Measurements from ENCODE around the gene SPRY2.

Gene SPRY2

GRCh38 chr13:80374444-80374843, 33.5 kb upstream of the SPRY2 start:
- Histone ChIP-seq H3K36me3 (ENCODE audit: control insufficient read depth, insufficient read depth, low read length) (no peaks in the 10 kb centered on the region), H3K4me1 (ENCODE audit: control insufficient read depth, insufficient read depth, low read length, poor library complexity, severe bottlenecking) (no peaks in the 10 kb centered on the region), H3K9me3 (ENCODE audit: control insufficient read depth, low read length) (no peaks in the 10 kb centered on the region), H3K27ac (ENCODE audit: low read depth, low read length, severe bottlenecking) (no peak overlapping the region), H3K4me3 (ENCODE audit: extremely low read depth, insufficient read depth, low read length, poor library complexity, severe bottlenecking) (no peak overlapping the region)
- WGBS, 2 experiments (ENCODE audit: insufficient coverage in 2 of 2), result 91 to 97% methylated on average over 5 of the region's 5 CpGs

GRCh38 chr13:80371840-80372509, 31.0 kb upstream of the SPRY2 start:
- WGBS, 2 experiments (ENCODE audit: insufficient coverage in 2 of 2), result 91 to 97% methylated on average over 6 of the region's 6 CpGs
- Histone ChIP-seq H3K36me3 (ENCODE audit: control insufficient read depth, insufficient read depth, low read length) (no peaks in the 10 kb centered on the region), H3K27ac (ENCODE audit: low read depth, low read length, severe bottlenecking) (no peak overlapping the region), H3K4me1 (ENCODE audit: control insufficient read depth, insufficient read depth, low read length, poor library complexity, severe bottlenecking) (no peaks in the 10 kb centered on the region), H3K9me3 (ENCODE audit: control insufficient read depth, low read length) (no peaks in the 10 kb centered on the region), H3K4me3 (ENCODE audit: extremely low read depth, insufficient read depth, low read length, poor library complexity, severe bottlenecking) (no peak overlapping the region)

GRCh38 chr13:80367473-80367872, 26.5 kb upstream of the SPRY2 start:
- Histone ChIP-seq H3K36me3 (ENCODE audit: control insufficient read depth, insufficient read depth, low read length) (no peaks in the 10 kb centered on the region), H3K4me1 (ENCODE audit: control insufficient read depth, insufficient read depth, low read length, poor library complexity, severe bottlenecking) (peaks cover 4% of the 10 kb centered on the region)

GRCh38 chr13:80363890-80364503, 23.1 kb upstream of the SPRY2 start:
- H3K27ac ChIP-seq (ENCODE audit: low read depth, low read length, severe bottlenecking), result no peak overlapping the region

More at GRCh38 chr13:80367473-80367872, 26.5 kb upstream of the SPRY2 start:
- no peak overlapping the region for H3K27ac ChIP-seq (ENCODE audit: low read depth, low read length, severe bottlenecking)
- no peak overlapping the region for H3K4me3 ChIP-seq (ENCODE audit: extremely low read depth, insufficient read depth, low read length, poor library complexity, severe bottlenecking)
- H3K9me3 ChIP-seq (ENCODE audit: control insufficient read depth, low read length), result no peaks in the 10 kb centered on the region
- 68 to 75% methylated on average over 2 of the region's 3 CpGs for WGBS, 2 experiments (ENCODE audit: insufficient coverage in 2 of 2)

GRCh38 chr13:80362481-80362880, 21.6 kb upstream of the SPRY2 start:
- Histone ChIP-seq H3K9me3 (ENCODE audit: control insufficient read depth, low read length) (no peaks in the 10 kb centered on the region), H3K27ac (ENCODE audit: low read depth, low read length, severe bottlenecking) (peak overlapping the region; percentile 78), H3K36me3 (ENCODE audit: control insufficient read depth, insufficient read depth, low read length) (no peaks in the 10 kb centered on the region), H3K4me1 (ENCODE audit: control insufficient read depth, insufficient read depth, low read length, poor library complexity, severe bottlenecking) (peaks cover 28% of the 10 kb centered on the region), H3K4me3 (ENCODE audit: extremely low read depth, insufficient read depth, low read length, poor library complexity, severe bottlenecking) (no peak overlapping the region)
- 92 to 96% methylated on average over 2 to 3 of the region's 4 CpGs for WGBS, 2 experiments (ENCODE audit: insufficient coverage in 2 of 2)

More at GRCh38 chr13:80363890-80364503, 23.1 kb upstream of the SPRY2 start:
- Histone ChIP-seq H3K9me3 (ENCODE audit: control insufficient read depth, low read length) (no peaks in the 10 kb centered on the region), H3K4me3 (ENCODE audit: extremely low read depth, insufficient read depth, low read length, poor library complexity, severe bottlenecking) (no peak overlapping the region), H3K36me3 (ENCODE audit: control insufficient read depth, insufficient read depth, low read length) (no peaks in the 10 kb centered on the region), H3K4me1 (ENCODE audit: control insufficient read depth, insufficient read depth, low read length, poor library complexity, severe bottlenecking) (peaks cover 28% of the 10 kb centered on the region)
- WGBS, 2 experiments (ENCODE audit: insufficient coverage in 2 of 2), result no CpG with 5 or more reads among the region's 3 CpGs

GRCh38 chr13:80361883-80362327, 21.0 kb upstream of the SPRY2 start:
- Histone ChIP-seq H3K9me3 (ENCODE audit: control insufficient read depth, low read length) (no peaks in the 10 kb centered on the region), H3K4me1 (ENCODE audit: control insufficient read depth, insufficient read depth, low read length, poor library complexity, severe bottlenecking) (peaks cover 28% of the 10 kb centered on the region), H3K4me3 (ENCODE audit: extremely low read depth, insufficient read depth, low read length, poor library complexity, severe bottlenecking) (no peak overlapping the region), H3K27ac (ENCODE audit: low read depth, low read length, severe bottlenecking) (peak overlapping the region; percentile 78), H3K36me3 (ENCODE audit: control insufficient read depth, insufficient read depth, low read length) (no peaks in the 10 kb centered on the region)
- no CpG with 5 or more reads among the region's 2 CpGs for WGBS, 2 experiments (ENCODE audit: insufficient coverage in 2 of 2)

GRCh38 chr13:80361298-80361697, 20.4 kb upstream of the SPRY2 start:
- H3K27ac ChIP-seq (ENCODE audit: low read depth, low read length, severe bottlenecking), result no peak overlapping the region
- H3K4me1 ChIP-seq (ENCODE audit: control insufficient read depth, insufficient read depth, low read length, poor library complexity, severe bottlenecking), result peaks cover 28% of the 10 kb centered on the region
- no peaks in the 10 kb centered on the region for H3K9me3 ChIP-seq (ENCODE audit: control insufficient read depth, low read length)
- WGBS, 2 experiments (ENCODE audit: insufficient coverage in 2 of 2), result no CpG with 5 or more reads among the region's 2 CpGs
- H3K4me3 ChIP-seq (ENCODE audit: extremely low read depth, insufficient read depth, low read length, poor library complexity, severe bottlenecking), result no peak overlapping the region
- no peaks in the 10 kb centered on the region for H3K36me3 ChIP-seq (ENCODE audit: control insufficient read depth, insufficient read depth, low read length)

GRCh38 chr13:80360453-80360800, 19.5 kb upstream of the SPRY2 start:
- Histone ChIP-seq H3K4me1 (ENCODE audit: control insufficient read depth, insufficient read depth, low read length, poor library complexity, severe bottlenecking) (peaks cover 28% of the 10 kb centered on the region), H3K4me3 (ENCODE audit: extremely low read depth, insufficient read depth, low read length, poor library complexity, severe bottlenecking) (no peak overlapping the region), H3K9me3 (ENCODE audit: control insufficient read depth, low read length) (no peaks in the 10 kb centered on the region), H3K27ac (ENCODE audit: low read depth, low read length, severe bottlenecking) (peak overlapping the region; percentile 80), H3K36me3 (ENCODE audit: control insufficient read depth, insufficient read depth, low read length) (no peaks in the 10 kb centered on the region)

- 12 to 13% methylated on average over 4 to 5 of the region's 6 CpGs for WGBS, 2 experiments (ENCODE audit: insufficient coverage in 2 of 2)
- Histone ChIP-seq H3K27ac (ENCODE audit: low read depth, low read length, severe bottlenecking) (peak overlapping the region; percentile 80), H3K36me3 (ENCODE audit: control insufficient read depth, insufficient read depth, low read length) (no peaks in the 10 kb centered on the region), H3K9me3 (ENCODE audit: control insufficient read depth, low read length) (no peaks in the 10 kb centered on the region), H3K4me1 (ENCODE audit: control insufficient read depth, insufficient read depth, low read length, poor library complexity, severe bottlenecking) (peaks cover 28% of the 10 kb centered on the region), H3K4me3 (ENCODE audit: extremely low read depth, insufficient read depth, low read length, poor library complexity, severe bottlenecking) (no peak overlapping the region)
These were observed 19.0 kb upstream of the SPRY2 start for GRCh38 chr13:80359778-80360452.

- Histone ChIP-seq H3K27ac (ENCODE audit: low read depth, low read length, severe bottlenecking) (peak overlapping the region; percentile 80), H3K36me3 (ENCODE audit: control insufficient read depth, insufficient read depth, low read length) (no peaks in the 10 kb centered on the region), H3K4me3 (ENCODE audit: extremely low read depth, insufficient read depth, low read length, poor library complexity, severe bottlenecking) (no peak overlapping the region), H3K9me3 (ENCODE audit: control insufficient read depth, low read length) (no peaks in the 10 kb centered on the region), H3K4me1 (ENCODE audit: control insufficient read depth, insufficient read depth, low read length, poor library complexity, severe bottlenecking) (peaks cover 28% of the 10 kb centered on the region)
- 14 to 29% methylated on average over 1 to 4 of the region's 4 CpGs for WGBS, 2 experiments (ENCODE audit: insufficient coverage in 2 of 2)
These were observed 18.5 kb upstream of the SPRY2 start for GRCh38 chr13:80359414-80359777.

All from mesodermal cell (in vitro differentiated cells).